Ovary (tissue), 3 donors: Measurements from ENCODE around the gene ZNF76.

Experiments used
- CTCF ChIP-seq, 3 donors: fragments of 450-650 bp in 2 of 3; fragments of 200-600 bp in 1 of 3; IDR thresholded peaks; one replicate each; pipeline versions ENCODE4 v1.5.1 to v1.8.0; 2016 to 2022; ENCODE audit warnings: antibody characterized with exemption in 3 of 3, mild to moderate bottlenecking in 1 of 3
- EP300 ChIP-seq: sonication (generic); formaldehyde crosslinking; IDR thresholded peaks from one replicate; pipeline ENCODE4 v1.6.1; 2017; ENCODE audit warnings: antibody characterized with exemption
- donor health status: DM: no; HTN: no; CAD: no.

GRCh38 chr6:35229304-35229703, 30.2 kb upstream of the ZNF76 start:
- no peak for TF ChIP-seq CTCF (IDR thresholded peaks at IDR 0.05)
- TF ChIP-seq EP300, result no peak
